ENCODE data around the gene MICAL2.

The MICAL2 gene

GRCh38 chr11:12218909-12219308 lies 108.5 kb downstream of the MICAL2 start:
- no peak for TF ChIP-seq CTCF (IDR thresholded peaks at IDR 0.05; ENCODE audit: borderline replicate concordance, insufficient read depth, low read depth, low read length)
- no peak overlapping the region for H3K4me3 ChIP-seq (ENCODE audit: low read depth, low read length)

GRCh38 chr11:12219757-12220156 lies 109.4 kb downstream of the MICAL2 start:
- no peak for TF ChIP-seq CTCF (IDR thresholded peaks at IDR 0.05; ENCODE audit: borderline replicate concordance, insufficient read depth, low read depth, low read length)
- no peak overlapping the region for H3K4me3 ChIP-seq (ENCODE audit: low read depth, low read length)

- TF ChIP-seq CTCF (IDR thresholded peaks at IDR 0.05; ENCODE audit: borderline replicate concordance, insufficient read depth, low read depth, low read length), result no peak
- H3K4me3 ChIP-seq (ENCODE audit: low read depth, low read length), result no peak overlapping the region
These were observed 109.9 kb downstream of the MICAL2 start for GRCh38 chr11:12220305-12220704.

GRCh38 chr11:12221051-12221535 lies 110.7 kb downstream of the MICAL2 start:
- no peak for TF ChIP-seq CTCF (IDR thresholded peaks at IDR 0.05; ENCODE audit: borderline replicate concordance, insufficient read depth, low read depth, low read length)
- no peak overlapping the region for H3K4me3 ChIP-seq (ENCODE audit: low read depth, low read length)

- H3K4me3 ChIP-seq (ENCODE audit: low read depth, low read length), result no peak overlapping the region
- no peak for TF ChIP-seq CTCF (IDR thresholded peaks at IDR 0.05; ENCODE audit: borderline replicate concordance, insufficient read depth, low read depth, low read length)
These were observed 111.8 kb downstream of the MICAL2 start for GRCh38 chr11:12222055-12222792.

GRCh38 chr11:12223771-12224536 lies 113.6 kb downstream of the MICAL2 start:
- no peak overlapping the region for H3K4me3 ChIP-seq (ENCODE audit: low read depth, low read length)
- TF ChIP-seq CTCF (IDR thresholded peaks at IDR 0.05; ENCODE audit: borderline replicate concordance, insufficient read depth, low read depth, low read length), result no peak

GRCh38 chr11:12224537-12224893 lies 114.1 kb downstream of the MICAL2 start:
- no peak overlapping the region for H3K4me3 ChIP-seq (ENCODE audit: low read depth, low read length)
- no peak for TF ChIP-seq CTCF (IDR thresholded peaks at IDR 0.05; ENCODE audit: borderline replicate concordance, insufficient read depth, low read depth, low read length)

Data from GM12875 (cell line).